HG02571 (cell line): ENCODE results near the gene ZNF490.
"Not testable (repeated sequence)": the region's sequence is repeated elsewhere in the genome, so short reads cannot be mapped to it uniquely, and the experiment has no call there.

Source experiments
- ATAC-seq: cut with Tn5 transposase; IDR thresholded peaks from one replicate; pipeline ENCODE4 v1.9.1; 2021; ENCODE audit warnings: mild to moderate bottlenecking, moderate library complexity; ENCODE audit not compliant: unreplicated experiment

ZNF490 gene

DNA sequence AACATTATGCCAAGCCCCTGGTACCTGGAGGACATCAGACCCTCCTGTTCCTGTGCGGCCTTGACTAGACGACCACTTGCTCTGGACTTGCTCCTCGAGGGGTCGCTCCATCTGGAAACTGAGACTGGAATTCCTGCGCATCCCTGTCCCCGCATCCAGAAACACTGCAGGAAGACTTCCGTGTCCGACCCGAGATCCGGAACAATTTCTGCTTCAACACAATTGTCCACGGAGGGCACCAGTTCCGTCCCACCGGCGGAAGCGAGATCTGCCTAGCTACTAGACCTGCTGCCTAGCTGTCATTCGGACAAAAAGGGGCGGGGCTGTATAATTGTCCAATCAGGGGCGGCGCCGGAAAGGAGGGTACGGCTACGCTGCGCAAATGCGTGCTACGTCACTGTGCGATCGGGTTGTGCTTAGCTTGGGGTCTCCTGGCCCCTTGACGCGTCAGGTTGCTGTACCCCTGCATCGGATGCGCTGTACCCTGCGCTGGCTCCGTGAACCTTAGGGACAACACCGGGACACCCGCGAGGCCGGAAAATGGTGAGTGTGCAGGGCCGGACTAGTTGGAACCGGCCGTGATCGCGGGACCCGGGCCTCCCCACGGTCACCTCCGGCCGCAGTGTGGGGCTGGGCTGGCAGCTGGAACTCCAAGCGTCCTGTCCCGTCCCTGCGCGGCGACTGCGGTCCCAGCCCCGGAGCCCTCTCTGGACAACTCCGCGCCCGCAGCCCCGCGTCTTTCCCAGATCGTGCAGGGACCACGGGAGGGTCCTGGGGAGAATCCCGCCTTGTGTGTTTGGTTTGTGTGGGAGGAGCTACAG lies at the start of gene ZNF490, which contains the start of gene ZNF791:
TSS of gene ZNF490 (minus strand) at position 274 of the 821 bp plus-strand sequence. CDS start at position 141, 133 bp downstream.
TSS of gene ZNF791 (plus strand) at position 381 of the 821 bp plus-strand sequence. CDS start at position 541, 160 bp downstream.
- ATAC-seq: peak; percentile 76

DNA sequence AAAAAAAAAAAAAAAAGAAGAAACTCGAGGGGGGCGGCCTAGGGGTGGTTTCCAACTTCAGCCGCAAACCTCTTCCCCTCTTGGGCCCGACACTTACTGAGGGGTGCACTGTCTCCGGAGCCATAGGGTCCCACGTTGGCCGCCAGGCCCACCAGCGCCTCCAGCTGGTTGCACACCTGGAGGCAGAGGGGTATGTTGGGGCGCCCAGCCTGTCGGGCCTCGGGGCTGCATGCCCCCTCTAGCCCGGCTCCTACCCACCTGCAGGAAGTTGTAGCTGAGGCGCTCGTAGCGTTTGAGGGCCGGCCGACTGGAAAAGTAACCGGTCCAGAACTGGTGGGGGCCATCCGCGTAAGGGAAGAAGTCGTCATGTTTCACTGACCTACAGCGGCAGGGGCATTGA lies 47.4 kb upstream of the ZNF490 start:
- ATAC-seq: no peak

DNA sequence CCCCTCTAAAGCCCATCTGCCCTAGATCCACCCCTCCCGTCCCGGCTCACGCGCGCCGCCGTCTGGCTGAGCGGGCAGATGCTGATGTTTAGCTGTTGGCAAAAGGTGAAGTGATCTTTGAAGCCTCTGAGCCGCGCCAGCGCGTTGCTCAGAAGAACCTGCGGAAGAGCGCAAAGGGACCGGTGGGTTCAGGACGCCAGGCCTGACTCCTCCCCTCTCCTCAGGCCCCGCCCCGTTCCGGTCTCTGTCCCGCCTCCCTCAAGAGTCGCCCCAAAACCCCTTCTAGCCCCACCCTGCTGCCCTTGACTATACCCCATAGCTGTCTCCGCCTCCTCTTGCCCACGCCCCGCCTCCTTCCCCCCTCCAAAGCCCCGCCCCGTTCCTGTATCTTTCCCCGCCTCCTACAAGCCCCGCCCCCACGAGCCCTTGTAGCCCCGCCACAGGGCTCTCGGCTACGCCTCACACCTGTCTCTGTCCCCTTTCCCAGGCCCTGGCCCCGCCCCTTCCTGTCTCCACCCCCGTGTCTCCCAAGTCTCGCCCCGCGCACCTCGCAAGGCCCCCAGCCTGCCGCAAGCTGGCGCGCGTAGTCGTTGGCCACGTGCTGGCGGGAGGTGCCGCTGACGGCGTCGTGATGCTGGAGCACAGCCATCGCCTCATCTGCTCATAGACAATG lies 46.4 kb upstream of the ZNF490 start:
- ATAC-seq: no peak

DNA sequence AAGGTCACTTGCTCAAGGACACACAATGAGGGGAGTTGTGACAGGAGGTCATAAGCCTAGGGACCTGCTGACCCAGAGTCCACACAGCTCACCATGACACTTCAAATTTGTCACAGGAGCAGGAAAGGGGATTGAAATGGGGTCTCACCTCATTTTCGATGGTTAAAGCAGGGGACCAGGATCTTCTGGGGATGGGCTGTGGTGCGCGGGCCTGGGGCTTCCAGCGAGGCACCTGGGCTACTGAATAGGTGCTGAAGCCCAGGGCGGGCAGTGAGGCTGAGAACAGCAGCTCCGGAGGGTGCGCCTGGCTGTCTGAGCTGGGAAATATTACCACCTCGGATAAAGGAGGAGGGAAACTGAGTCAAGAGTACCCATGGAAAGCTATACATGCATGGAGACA lies 44.9 kb upstream of the ZNF490 start:
- ATAC-seq: no peak

DNA sequence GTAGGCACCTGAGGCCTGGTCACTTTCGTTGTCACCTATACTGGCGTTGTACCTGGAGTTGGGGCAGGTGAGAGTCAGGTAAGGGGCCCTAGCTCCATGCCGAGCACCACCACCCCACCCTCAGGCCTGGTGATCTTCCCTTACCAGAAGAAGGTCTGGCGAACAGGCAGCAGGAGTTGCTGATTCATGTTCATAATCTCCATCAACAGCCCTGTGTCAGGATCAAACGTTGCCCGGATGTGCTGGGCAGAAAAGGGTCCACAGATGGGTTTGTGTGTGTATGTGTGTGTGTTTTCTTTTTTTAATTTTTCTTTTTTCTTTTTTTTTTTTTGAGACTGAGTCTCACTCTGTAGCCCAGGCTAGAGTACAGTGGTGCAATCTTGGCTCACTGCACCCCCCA lies 41.6 kb upstream of the ZNF490 start:
- ATAC-seq: no peak

DNA sequence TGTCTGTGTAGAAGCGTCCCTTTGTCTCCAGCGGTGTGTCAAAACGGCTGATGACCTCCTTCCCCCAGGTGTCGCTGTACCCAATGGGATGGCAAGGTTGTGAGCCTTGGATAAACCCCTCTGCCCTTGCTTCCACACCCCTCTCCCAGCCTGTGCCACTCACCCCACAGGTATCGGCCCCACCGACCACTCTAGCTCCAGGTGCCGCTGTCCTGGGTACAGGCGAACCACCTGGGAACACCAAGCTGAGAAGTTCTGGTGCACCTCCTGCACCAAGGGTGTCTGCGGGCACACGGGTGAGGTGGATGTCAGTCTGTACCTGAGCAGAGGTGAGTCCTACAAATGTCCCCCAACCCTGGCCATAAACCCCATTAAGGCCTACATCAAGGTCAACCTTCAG lies 39.3 kb upstream of the ZNF490 start:
- ATAC-seq: no peak

DNA sequence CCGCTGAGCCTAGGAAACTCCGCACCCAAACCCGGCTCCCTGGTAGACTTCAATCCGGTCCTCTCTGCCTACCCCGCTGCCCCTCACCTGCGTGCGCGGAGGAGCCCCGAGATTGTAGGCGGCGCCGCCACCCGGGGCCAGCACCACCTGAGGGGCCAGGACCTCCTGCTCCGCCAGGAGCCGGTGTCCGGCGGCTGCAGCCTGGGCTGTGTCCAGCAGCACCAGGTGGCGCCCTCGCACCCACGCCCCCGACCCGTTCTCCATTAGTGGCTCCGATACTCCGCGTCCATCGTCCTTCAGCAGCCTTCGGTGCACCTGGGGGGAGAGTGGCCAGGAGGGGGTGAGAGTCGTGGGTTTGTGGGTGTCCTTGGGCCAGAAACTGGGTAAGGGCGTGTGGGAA lies 37.5 kb upstream of the ZNF490 start:
- ATAC-seq: no peak

DNA sequence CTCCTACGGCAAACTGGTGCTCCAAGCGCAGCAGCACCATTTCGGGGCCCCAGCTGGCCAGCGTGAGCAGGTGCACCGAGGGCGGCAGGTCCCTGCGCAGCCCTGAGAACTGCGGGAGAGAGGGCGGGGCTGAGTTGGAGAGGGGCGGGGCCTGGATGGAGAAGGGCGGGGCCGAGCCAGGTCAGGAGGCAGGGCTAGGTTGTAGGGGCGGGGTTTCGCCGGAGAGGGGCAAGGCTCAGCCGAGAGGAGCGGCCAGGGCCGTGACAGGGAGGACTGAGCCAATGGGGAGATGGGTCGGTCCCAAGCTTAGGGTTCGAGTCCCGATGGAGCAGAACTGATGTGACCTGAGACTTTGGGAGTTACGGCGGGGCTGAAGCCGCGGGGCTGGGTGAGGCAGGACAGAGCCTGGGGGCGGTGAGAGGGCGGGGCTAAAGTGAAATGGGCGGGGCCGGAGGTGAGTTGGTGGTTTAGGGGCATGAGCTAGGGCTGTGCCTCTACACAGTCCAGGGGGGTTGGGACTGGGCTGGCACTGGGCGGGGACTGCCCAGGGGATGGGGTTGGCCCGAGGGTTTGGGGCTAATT lies 37.0 kb upstream of the ZNF490 start:
- ATAC-seq: no peak

DNA sequence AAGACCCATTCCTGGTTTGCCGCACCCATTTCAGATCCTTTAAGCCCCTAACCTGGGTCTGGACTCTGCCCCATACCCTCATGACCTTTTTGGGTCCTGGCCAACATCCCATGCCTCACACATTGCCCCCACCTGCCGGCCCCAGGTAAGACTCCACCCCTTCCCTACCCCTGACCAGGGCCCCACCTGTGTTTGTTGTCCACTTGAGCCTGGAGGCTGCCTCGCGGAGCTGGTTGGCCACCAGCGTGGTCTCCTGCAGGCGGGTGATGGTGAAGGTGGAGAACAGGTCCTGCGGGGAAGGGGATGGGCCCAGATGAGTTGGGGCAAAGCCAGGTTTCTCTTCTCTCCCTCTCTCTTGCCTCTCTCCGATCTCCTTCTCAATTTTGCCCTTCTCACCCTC lies 36.4 kb upstream of the ZNF490 start:
- no peak for ATAC-seq

DNA sequence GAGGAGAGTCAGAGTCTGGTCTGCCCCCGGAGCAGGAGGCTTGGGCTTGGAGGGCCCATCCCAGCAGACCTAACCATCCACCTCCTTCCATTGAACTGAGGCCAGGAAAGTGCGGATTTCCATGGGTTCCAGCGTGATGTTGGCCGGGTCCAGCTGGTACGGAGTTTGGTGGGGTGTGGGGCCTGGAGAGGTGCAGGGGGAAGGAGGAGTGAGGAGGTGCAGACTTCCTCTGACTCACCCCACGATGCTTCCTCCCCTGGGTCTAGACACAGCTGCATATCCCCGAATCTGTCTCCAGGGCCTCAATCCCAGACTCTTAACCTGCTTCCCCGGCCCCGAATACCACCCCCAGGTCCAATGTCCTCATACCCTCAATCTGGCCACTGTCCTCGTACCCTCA lies 35.9 kb upstream of the ZNF490 start:
- ATAC-seq: no peak

DNA sequence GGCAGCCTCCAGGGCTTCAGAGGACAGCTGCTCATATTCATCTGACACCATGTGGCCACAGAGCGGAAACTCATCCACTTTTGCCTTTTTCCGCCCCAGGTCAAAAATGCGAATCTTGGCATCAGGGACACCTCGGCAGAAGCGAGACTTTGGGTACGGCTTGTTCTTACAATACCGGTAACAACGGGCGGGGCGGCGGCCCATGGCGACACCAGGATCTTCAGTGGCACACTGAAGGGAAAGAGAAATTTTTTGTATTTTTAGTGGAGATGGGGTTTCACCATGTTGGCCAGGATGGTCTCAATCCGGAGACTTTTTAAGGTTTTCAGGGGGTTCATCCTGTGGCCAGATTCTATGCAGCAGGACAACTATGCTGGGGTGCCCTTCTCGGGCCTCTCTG lies 33.1 kb upstream of the ZNF490 start:
- ATAC-seq: not testable (repeated sequence)

DNA sequence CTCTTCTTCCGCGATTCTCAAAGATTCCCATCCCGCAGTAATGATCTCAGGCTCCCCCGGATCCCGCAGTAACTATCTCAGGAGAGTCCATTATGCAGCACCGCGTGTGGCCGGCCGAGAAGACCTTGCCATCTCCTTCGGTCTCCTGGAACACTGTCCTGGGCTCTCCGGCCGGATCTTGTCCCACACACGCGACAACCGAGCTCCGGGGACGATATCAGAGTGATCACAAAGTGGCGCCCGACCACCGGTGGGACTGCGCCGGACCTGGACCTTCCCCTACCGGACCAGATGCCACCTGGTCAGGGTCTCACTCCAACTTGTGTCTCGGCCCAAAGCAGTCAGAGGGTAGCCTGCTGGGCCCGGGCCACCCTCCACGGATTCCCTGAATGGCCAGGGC lies 31.9 kb upstream of the ZNF490 start:
- ATAC-seq: no peak

DNA sequence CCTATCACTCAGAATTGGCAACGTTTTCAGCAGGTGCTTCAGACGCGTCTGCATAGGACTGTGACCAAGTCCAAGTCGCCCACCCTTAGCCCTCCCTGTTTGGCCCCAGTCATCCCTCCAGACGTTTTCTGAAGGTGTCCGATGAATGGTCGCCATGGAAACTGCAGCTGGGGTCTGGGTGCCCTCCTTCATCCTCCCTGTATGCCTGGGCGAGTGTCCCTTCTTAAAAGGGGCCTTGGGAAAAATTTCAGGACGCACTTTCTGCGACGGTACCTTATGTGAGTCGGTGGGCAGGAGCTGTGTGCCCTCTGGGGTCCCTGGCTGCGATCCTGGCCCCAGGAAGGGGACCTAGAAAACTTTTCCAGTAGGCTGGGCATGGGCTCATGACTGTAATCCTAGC lies 30.8 kb upstream of the ZNF490 start:
- no peak for ATAC-seq

DNA sequence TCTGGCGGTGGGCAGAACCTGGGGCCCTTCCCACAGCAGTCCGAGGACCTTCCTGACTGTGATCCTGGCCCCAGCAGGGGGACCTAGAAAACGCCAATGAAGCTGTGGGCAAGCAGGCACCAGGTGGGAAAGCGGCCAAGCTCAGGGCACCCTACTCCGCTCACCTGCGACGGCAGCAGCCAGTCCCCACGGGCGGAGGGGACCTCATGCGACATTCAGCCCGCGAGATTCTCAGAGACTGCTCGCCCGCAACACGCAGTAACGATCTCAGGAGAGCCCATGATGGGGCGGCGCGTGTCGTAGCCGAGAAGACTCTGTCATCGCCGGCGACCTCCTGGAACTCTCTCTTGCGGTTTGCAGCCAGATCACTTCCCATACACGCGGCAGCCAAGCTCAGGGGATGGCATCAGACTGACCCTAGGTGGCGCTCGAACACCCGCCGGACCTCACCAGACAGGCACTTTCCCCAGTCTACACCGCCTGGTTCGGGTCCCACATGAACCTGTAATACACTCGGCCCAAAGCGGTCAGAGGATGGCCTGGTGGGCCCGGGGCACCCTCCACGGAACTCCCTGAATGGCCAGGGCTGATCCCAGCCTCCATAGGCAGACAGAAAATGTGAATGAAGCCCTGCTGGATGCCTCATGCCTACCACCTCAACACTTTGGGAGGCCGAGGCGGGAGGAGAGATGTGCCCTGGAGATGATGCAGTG lies 29.4 kb upstream of the ZNF490 start:
- no peak for ATAC-seq

DNA sequence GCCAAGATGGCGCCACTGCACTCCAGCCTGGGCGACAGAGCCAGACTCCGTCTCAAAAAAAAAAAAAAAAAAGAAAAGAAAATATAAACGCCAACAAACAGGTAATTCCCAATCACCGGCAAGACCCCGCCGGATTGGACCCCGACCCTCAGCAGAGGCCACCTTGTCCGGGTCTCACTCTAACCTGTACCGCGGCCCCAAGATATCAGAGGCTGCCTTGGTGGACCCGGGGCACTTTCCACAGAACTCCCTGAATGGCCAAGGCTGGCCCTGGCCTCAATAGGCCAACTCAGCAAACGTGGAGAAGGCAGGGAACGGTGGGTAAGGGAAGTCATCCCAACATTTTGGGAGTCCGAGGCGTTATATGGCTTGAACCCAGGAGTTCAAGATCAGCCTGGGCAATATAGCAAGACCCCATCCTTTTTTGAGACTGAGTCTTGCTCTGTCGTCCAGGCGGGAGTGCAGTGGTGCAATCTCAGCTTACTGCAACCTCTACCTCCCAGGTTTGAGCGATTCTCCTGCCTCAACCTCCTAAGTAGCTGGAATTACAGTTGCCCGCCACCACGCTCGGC lies 28.1 kb upstream of the ZNF490 start:
- no peak for ATAC-seq

DNA sequence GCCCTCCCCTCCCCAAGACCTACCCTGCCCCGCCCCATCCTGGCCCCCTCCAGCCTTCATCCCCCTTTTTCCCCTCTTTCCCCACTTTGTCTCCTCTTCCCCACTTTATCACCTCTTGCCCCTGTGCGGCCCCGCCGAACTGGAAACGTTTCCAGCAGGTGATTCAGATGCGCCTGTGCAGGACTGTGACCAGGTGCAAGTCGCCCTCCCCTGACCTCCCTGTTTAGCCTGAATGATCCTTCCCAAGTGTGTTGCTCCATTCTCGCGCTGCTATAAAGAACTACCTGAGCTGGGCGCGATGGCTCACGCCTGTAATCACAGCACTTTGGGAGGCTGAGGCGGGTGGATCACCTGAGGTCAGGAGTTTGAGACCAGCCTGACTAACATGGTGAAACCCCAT lies 26.0 kb upstream of the ZNF490 start:
- no peak for ATAC-seq

DNA sequence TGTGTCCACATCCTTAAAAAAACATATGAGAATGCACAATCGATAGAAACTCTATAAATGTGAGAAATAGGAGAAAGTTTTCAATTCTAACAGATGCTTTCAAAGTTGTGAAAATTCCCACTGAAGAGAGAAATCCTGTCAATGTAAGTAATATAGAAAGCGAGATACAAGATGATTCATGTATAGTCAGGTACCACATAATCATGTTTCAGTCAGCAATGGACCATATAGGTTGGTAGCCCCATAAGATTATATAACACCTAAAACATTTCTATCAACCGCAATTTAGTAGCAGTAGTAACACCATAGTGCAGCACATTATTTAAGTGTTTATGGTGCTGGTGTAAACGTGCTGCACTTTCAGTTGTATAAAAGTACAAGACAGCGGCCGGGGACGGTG lies 18.6 kb upstream of the ZNF490 start:
- ATAC-seq: no peak

DNA sequence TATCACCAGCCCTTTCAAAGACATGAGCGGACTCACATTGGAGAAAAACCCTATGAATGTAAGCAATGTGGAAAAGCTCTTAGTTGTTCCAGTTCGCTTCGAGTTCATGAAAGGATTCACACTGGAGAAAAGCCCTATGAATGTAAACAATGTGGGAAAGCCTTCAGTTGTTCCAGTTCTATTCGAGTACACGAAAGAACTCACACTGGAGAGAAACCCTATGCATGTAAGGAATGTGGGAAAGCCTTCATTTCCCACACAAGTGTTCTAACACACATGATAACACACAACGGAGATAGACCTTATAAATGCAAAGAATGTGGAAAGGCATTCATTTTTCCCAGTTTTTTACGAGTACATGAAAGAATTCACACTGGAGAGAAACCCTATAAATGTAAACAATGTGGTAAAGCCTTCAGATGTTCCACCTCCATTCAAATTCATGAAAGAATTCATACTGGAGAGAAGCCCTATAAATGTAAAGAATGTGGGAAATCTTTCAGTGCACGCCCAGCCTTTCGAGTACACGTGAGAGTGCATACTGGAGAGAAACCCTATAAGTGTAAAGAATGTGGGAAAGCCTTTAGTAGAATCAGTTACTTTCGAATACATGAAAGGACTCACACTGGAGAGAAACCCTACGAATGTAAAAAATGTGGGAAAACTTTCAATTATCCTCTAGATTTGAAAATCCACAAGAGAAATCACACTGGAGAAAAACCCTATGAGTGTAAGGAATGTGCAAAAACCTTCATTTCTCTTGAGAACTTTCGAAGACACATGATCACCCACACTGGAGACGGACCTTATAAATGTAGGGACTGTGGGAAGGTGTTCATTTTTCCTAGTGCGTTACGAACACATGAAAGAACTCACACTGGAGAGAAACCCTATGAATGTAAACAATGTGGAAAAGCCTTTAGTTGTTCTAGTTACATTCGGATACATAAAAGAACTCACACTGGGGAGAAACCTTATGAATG lies 17.7 kb upstream of the ZNF490 start:
- ATAC-seq: no peak

DNA sequence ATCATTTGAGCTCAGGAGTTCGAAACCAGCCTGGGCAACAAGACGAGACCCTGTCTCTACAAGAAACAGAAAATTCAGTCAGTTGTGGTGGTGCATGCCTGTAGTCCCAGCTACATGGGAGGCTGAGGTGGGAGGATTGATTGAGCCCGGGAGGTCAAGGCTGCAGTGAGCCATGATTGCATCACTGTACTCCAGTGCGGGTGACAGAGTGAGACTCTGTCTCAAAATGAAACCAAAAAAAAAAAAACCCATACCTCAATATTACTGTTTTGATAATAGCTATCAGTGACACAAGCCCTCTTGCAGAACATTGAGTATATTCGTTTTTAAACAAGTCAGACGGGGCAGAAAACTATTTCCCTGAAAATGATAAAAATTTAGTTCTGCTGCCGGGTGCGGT lies 16.3 kb upstream of the ZNF490 start:
- no peak for ATAC-seq
